Measurements from ENCODE around the gene PDSS2.

- no peak for TF ChIP-seq GATA3 (IDR thresholded peaks at IDR 0.05; ENCODE audit: low read depth, low read length)
- no peak for TF ChIP-seq GATA2 (IDR thresholded peaks at IDR 0.05; ENCODE audit: low read depth, low read length)
Observed at GRCh38 chr6:107313776-107314175, 145.6 kb downstream of the PDSS2 start.
